ENCODE data around the gene UBE3C. TPM values are rescaled to one million over a fixed set of nuclear protein-coding genes. Genes with fewer than 3 reads are reported as not detected.
"Not testable (repeated sequence)": the region's sequence is repeated elsewhere in the genome, so short reads cannot be mapped to it uniquely, and the experiment has no call there.

UBE3C gene
- polyA plus RNA-seq, 1 donor (not counting 4 experiments of a cell fraction or from before 2014, with no cell fraction given), result 89.3 TPM

DNA sequence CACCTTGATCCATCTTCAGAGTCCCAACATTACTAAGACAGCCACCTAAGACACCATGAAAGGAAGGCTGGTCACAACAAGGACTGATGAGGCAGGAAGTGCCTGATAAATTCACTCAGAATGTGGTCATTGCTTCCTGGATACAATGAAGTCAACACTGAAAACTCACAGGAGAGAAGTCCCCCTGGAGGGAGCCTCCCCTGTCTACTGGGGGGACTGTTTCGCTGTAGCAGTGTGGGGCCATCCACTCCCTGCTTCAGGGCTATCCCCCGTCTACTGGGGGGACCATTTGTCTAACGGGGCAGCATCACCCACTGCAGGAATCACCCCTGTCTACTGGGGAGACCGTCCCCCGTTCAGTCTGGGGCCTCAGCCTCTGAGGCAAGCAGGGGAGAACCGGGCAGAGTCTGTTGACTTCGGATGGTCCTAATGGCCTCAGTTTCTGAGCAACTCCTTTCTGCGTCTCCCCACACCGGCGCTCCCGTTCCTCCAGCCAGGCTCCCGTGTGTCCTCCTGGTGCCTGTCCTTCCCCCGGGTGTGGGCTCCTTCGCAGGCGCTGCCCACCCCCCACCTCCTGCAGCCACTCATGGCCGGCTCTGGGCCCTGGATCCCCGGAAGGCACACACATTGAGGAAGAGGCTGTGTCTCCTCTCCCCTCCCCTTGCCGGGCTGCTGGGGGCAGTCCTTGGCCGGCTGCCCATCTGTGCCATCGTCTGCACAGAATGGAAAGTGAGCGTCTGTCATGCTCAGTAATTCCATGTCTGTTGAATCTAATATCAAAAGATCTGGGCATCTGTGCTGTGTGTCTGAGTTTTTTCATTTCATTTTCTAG, 138.2 kb downstream of the UBE3C start:
- Histone ChIP-seq H3K4me2 (ENCODE audit: control insufficient read depth, extremely low read depth, insufficient read depth, low read depth, low read length) (no peak overlapping the region), H3K9ac (ENCODE audit: control insufficient read depth, extremely low read depth, insufficient read depth, low read length) (no peak overlapping the region), H3K36me3 (ENCODE audit: control insufficient read depth in 2 of 2, extremely low read depth in 1 of 2, insufficient read depth in 2 of 2, low read length in 2 of 2) (no peaks in the 10 kb centered on the region), H3K4me3 (ENCODE audit: control insufficient read depth in 2 of 3, extremely low read depth in 1 of 3, insufficient read depth in 2 of 3, low read depth in 1 of 3, low read length in 3 of 3) (no peak overlapping the region), H3K27me3 (ENCODE audit: control insufficient read depth, extremely low read depth, insufficient read depth, low read length) (no peaks in the 10 kb centered on the region), H3K4me1 (ENCODE audit: control insufficient read depth, extremely low read depth, insufficient read depth, low read length) (peaks cover 21% of the 10 kb centered on the region), H4K20me1 (ENCODE audit: control insufficient read depth, extremely low read depth, insufficient read depth, low read length) (no peaks in the 10 kb centered on the region), H3K79me2 (ENCODE audit: control insufficient read depth, insufficient read depth, low read length) (no peaks in the 10 kb centered on the region), H3K27ac (ENCODE audit: control insufficient read depth, insufficient read depth, low read length) (no peak overlapping the region), H3K9me3 (ENCODE audit: control insufficient read depth, low read depth, low read length) (no peaks in the 10 kb centered on the region), H2AFZ (ENCODE audit: control insufficient read depth, low read length) (no peak overlapping the region), H3K9me1 (ENCODE audit: control insufficient read depth, extremely low read depth, insufficient read depth, low read length) (no peaks in the 10 kb centered on the region)
- dilution Hi-C loops (cut with MboI; ENCODE audit: extremely low pct_ligation_motif_present, low sequenced_read_pairs), result no loop called here
- FAIRE-seq (no peak), DNase-seq (ENCODE audit: low read depth, low spot score) (no peak)
- no peak for TF ChIP-seq EZH2 (IDR thresholded peaks at IDR 0.05; ENCODE audit: low read length)
- TF ChIP-seq, protein P1, sequence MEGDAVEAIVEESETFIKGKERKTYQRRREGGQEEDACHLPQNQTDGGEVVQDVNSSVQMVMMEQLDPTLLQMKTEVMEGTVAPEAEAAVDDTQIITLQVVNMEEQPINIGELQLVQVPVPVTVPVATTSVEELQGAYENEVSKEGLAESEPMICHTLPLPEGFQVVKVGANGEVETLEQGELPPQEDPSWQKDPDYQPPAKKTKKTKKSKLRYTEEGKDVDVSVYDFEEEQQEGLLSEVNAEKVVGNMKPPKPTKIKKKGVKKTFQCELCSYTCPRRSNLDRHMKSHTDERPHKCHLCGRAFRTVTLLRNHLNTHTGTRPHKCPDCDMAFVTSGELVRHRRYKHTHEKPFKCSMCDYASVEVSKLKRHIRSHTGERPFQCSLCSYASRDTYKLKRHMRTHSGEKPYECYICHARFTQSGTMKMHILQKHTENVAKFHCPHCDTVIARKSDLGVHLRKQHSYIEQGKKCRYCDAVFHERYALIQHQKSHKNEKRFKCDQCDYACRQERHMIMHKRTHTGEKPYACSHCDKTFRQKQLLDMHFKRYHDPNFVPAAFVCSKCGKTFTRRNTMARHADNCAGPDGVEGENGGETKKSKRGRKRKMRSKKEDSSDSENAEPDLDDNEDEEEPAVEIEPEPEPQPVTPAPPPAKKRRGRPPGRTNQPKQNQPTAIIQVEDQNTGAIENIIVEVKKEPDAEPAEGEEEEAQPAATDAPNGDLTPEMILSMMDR (optimal IDR thresholded peaks at IDR 0.05 in 1 of 3, IDR thresholded peaks at IDR 0.05 in 1 of 3, conservative IDR thresholded peaks at IDR 0.05 in 1 of 3; ENCODE audit: extremely low read depth in 1 of 3, insufficient read depth in 2 of 3, low read length in 3 of 3), result no peak

DNA sequence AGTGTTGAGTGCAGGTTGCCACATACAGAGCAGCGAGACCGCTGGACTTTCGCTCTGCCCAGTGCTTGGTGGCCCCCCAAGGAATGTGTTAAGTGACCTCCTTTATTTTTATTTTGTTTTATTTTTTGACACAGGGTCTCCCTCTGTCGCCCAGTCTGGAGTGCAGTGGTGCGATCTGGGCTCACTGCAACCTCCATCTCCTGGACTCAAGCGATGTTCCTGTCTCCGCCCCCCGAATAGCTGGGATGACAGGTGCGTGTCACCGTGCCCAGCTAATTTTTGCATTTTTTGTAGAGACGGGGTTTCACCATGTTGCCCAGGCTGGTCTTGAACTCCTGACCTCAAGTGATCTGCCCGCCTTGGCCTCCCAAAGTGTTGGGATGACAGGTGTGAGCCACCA, 138.8 kb downstream of the UBE3C start:
- dilution Hi-C loops (cut with MboI; ENCODE audit: extremely low pct_ligation_motif_present, low sequenced_read_pairs); DNase-seq (ENCODE audit: low read depth, low spot score); H3K9me1 ChIP-seq (ENCODE audit: control insufficient read depth, extremely low read depth, insufficient read depth, low read length); H3K4me2 ChIP-seq (ENCODE audit: control insufficient read depth, extremely low read depth, insufficient read depth, low read depth, low read length); H4K20me1 ChIP-seq (ENCODE audit: control insufficient read depth, extremely low read depth, insufficient read depth, low read length); H3K4me3 ChIP-seq (ENCODE audit: control insufficient read depth in 2 of 3, extremely low read depth in 1 of 3, insufficient read depth in 2 of 3, low read depth in 1 of 3, low read length in 3 of 3); H3K9me3 ChIP-seq (ENCODE audit: control insufficient read depth, low read depth, low read length); H3K27ac ChIP-seq (ENCODE audit: control insufficient read depth, insufficient read depth, low read length); H2AFZ ChIP-seq (ENCODE audit: control insufficient read depth, low read length); H3K9ac ChIP-seq (ENCODE audit: control insufficient read depth, extremely low read depth, insufficient read depth, low read length); H3K79me2 ChIP-seq (ENCODE audit: control insufficient read depth, insufficient read depth, low read length); FAIRE-seq; H3K36me3 ChIP-seq (ENCODE audit: control insufficient read depth in 2 of 2, extremely low read depth in 1 of 2, insufficient read depth in 2 of 2, low read length in 2 of 2); H3K27me3 ChIP-seq (ENCODE audit: control insufficient read depth, extremely low read depth, insufficient read depth, low read length): not testable (repeated sequence)
- H3K4me1 ChIP-seq (ENCODE audit: control insufficient read depth, extremely low read depth, insufficient read depth, low read length), result peaks cover 26% of the 10 kb centered on the region
